ENCODE measurements around the gene METTL18. TPM values are rescaled to one million over a fixed set of nuclear protein-coding genes. Genes with fewer than 3 reads are reported as not detected.
A peak's percentile ranks its signal among the peaks of the same experiment; 100 is the strongest.

METTL18 gene
- total RNA-seq, 1 donor from 2014 or later, result 4.7 TPM

DNA sequence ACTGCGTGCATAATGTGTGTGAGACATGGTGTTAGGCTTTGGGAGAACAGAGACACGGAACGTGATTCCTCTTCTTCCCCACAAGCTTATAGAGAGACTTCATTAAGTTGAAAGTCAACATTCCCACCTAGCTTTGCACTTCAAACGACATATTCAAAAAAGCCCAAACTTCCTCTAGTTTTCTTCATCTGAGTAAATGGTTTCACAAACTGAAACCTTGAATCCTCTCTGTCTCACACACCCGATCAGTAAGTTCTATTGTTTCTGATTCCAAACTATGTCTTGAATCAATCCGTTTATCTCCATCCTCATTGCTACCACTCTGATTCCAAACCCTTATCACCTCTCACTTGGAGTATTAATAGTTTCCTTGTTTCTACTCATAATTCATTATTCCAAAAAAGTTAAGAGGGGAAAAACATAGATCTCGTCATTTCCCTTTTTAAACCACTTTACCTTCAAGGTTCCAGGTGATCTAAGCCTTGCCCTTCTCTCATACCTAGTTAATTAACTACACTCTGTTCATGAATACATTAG lies 1.6 kb upstream of the METTL18 start:
- no peak for FAIRE-seq
- TF ChIP-seq, protein P1, sequence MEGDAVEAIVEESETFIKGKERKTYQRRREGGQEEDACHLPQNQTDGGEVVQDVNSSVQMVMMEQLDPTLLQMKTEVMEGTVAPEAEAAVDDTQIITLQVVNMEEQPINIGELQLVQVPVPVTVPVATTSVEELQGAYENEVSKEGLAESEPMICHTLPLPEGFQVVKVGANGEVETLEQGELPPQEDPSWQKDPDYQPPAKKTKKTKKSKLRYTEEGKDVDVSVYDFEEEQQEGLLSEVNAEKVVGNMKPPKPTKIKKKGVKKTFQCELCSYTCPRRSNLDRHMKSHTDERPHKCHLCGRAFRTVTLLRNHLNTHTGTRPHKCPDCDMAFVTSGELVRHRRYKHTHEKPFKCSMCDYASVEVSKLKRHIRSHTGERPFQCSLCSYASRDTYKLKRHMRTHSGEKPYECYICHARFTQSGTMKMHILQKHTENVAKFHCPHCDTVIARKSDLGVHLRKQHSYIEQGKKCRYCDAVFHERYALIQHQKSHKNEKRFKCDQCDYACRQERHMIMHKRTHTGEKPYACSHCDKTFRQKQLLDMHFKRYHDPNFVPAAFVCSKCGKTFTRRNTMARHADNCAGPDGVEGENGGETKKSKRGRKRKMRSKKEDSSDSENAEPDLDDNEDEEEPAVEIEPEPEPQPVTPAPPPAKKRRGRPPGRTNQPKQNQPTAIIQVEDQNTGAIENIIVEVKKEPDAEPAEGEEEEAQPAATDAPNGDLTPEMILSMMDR (IDR thresholded peaks at IDR 0.05; ENCODE audit: insufficient read depth, low read length, severe bottlenecking), result no peak

DNA sequence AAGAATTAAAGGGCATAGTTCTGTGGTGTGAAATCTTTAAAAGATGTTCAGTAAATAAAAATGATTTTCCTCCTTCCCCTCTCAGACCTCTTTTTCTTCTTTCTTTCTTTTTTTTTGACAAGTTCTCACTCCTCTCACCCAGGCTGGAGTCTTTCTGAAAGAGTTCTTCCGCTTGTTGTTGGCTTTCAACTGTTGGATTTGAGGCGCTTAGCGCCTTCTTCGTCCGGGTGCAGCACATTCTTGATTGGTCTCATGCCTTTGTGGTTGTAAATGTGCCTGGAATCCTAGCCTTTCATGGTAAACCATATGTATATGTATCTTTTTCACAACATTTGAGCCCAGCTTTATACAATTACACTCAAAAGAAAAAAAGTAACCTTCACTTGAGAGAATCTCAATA lies 980 bp upstream of the METTL18 start:
- Histone ChIP-seq H3K4me3 (ENCODE audit: low read depth, low read length) (peak overlapping the region; percentile 77), H3K36me3 (ENCODE audit: control insufficient read depth, insufficient read depth, low read length) (peaks cover 2% of the 10 kb centered on the region), H3K27me3 (ENCODE audit: control insufficient read depth, insufficient read depth, low read length) (no peaks in the 10 kb centered on the region)
- FAIRE-seq, result no peak
- peak; percentile 20 for DNase-seq (ENCODE audit: low read depth)
- TF ChIP-seq, protein P1 (IDR thresholded peaks at IDR 0.05; ENCODE audit: insufficient read depth, low read length, severe bottlenecking), result no peak

More for the DNA sequence above, 1.6 kb upstream of the METTL18 start:
- DNase-seq (ENCODE audit: low read depth), result no peak
- Histone ChIP-seq H3K36me3 (ENCODE audit: control insufficient read depth, insufficient read depth, low read length) (peaks cover 2% of the 10 kb centered on the region), H3K4me3 (ENCODE audit: low read depth, low read length) (no peak overlapping the region), H3K27me3 (ENCODE audit: control insufficient read depth, insufficient read depth, low read length) (no peaks in the 10 kb centered on the region)

DNA sequence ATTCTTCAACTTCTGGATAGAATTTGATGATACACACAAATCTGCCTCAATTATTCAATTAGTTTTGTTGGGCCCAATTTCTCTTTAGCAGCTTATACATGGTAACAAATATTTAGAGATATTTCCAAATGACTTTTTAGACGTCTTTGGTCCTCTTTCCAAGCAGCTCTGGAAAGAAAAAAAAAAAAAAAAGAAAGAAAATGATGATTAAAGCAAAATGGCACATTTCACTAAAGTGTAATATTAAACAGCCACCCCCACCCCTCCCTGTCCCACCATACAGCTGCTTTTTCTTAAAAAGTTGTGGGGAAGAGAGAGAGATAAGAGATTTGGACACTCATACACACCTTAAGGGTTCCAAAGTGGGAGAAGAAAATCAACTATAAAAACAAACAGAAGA lies 977 bp downstream of the METTL18 start:
- Histone ChIP-seq H3K4me3 (ENCODE audit: low read depth, low read length) (peak overlapping the region; percentile 77), H3K27me3 (ENCODE audit: control insufficient read depth, insufficient read depth, low read length) (no peaks in the 10 kb centered on the region), H3K36me3 (ENCODE audit: control insufficient read depth, insufficient read depth, low read length) (no peaks in the 10 kb centered on the region)
- DNase-seq (ENCODE audit: low read depth), result no peak
- no peak for FAIRE-seq
- TF ChIP-seq, protein P1 (IDR thresholded peaks at IDR 0.05; ENCODE audit: insufficient read depth, low read length, severe bottlenecking), result no peak

DNA sequence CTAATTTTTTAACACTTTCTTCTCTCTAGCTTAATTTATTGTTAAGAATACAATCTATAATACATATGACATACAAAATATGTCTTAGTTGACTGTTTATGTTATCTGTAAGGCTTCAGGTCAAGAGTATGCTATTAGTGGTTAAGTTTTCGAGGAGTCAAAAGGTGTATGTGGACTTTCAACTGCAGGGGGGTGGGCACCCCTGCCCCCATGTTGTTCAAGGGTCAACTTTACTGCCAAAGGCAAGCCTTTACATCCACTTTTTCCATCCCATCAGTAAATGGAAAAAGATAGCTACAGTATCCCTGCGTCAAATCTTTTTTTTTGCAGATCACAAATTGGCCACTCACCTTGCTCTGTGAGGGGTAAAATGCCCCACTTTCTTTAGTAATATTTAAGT lies 6.3 kb downstream of the METTL18 start:
- FAIRE-seq, result no peak
- no peaks in the 10 kb centered on the region for H3K36me3 ChIP-seq (ENCODE audit: control insufficient read depth, insufficient read depth, low read length)
- H3K27me3 ChIP-seq (ENCODE audit: control insufficient read depth, insufficient read depth, low read length), result no peaks in the 10 kb centered on the region
- TF ChIP-seq, protein P1 (IDR thresholded peaks at IDR 0.05; ENCODE audit: insufficient read depth, low read length, severe bottlenecking), result no peak
- H3K4me3 ChIP-seq (ENCODE audit: low read depth, low read length), result no peak overlapping the region
- DNase-seq (ENCODE audit: low read depth), result no peak

DNA sequence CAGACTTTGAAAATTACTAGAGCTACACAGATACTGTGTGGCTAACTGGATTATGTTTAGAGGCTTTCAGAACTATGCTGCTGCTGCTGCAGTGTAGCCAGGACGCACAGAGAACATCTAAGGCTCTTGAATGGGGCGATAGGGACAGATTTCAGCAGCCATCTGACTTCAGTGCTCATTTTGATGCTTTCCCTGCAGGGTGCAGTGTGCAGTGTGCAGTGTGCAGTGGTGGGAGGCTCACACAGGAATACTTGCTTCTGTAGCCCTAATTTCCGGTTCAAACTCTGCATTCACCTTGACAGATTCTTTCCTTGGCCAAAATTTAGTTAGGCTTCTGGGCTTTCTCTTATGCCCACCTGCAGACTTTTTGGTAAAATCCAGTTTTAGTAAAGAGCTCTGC lies 7.7 kb downstream of the METTL18 start:
- no peak for FAIRE-seq
- TF ChIP-seq, protein P1 (IDR thresholded peaks at IDR 0.05; ENCODE audit: insufficient read depth, low read length, severe bottlenecking), result no peak
- no peak for DNase-seq (ENCODE audit: low read depth)
- Histone ChIP-seq H3K36me3 (ENCODE audit: control insufficient read depth, insufficient read depth, low read length) (no peaks in the 10 kb centered on the region), H3K4me3 (ENCODE audit: low read depth, low read length) (no peak overlapping the region), H3K27me3 (ENCODE audit: control insufficient read depth, insufficient read depth, low read length) (no peaks in the 10 kb centered on the region)

DNA sequence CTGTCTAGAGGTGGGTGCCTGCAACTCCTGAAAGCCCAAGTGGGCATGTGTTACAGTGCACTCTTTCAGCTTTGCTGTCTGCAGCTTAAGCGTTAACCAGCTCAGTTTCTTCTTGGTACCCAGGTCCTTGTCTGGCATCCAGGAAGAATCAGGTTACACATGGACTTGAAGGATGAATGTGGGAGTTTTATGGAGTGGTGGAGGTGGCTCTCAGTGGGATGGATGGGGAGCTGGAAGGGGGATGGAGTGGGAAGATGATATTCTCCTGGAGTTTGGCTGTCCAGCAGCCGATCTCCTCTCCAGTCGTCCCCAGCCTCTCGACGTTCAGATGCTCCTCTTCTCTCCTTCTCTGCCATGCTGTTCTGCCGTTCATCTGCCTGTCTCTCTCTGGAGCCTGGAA lies 9.4 kb downstream of the METTL18 start:
- H3K4me3 ChIP-seq (ENCODE audit: low read depth, low read length), result no peak overlapping the region
- no peaks in the 10 kb centered on the region for H3K27me3 ChIP-seq (ENCODE audit: control insufficient read depth, insufficient read depth, low read length)
- DNase-seq (ENCODE audit: low read depth) (no peak), FAIRE-seq (no peak)
- TF ChIP-seq, protein P1 (IDR thresholded peaks at IDR 0.05; ENCODE audit: insufficient read depth, low read length, severe bottlenecking), result no peak
- no peaks in the 10 kb centered on the region for H3K36me3 ChIP-seq (ENCODE audit: control insufficient read depth, insufficient read depth, low read length)
